H1 (cell line): ENCODE measurements around the gene C20orf96. TPM values are rescaled to one million over a fixed set of nuclear protein-coding genes. Genes with fewer than 3 reads are reported as not detected.

ENCODE experiments used
- CTCF ChIA-PET: fragments of 300-600 bp; sonication (Branson Sonifier 250); formaldehyde crosslinking; loops from one replicate; lab custom pipeline; 2021; ENCODE audit not compliant: partially characterized antibody; lab: Charles Lee
- POLR2A ChIA-PET: fragments of 300-600 bp; sonication (Branson Sonifier 250); formaldehyde crosslinking; loops from one replicate; lab custom pipeline; 2021; ENCODE audit warnings: inconsistent platforms; ENCODE audit not compliant: partially characterized antibody; lab: Charles Lee
- DNase-seq, 2 experiments: peaks; one replicate each; pipeline versions ENCODE4 v3.0.0 to v3.0.0-alpha.2; 2010 to 2022; ENCODE audit warnings: low spot score in 2 of 2, low read depth in 1 of 2, mixed read lengths in 1 of 2
- FAIRE-seq: peaks from 2 replicates; lab custom pipeline; 2011; peaks lifted over from hg19 to GRCh38; lab: Jason Lieb, UNC
- H2AFZ ChIP-seq: 2 replicates; pipeline ENCODE4 v1.8.1; 2012; ENCODE audit warnings: low read length, inconsistent platforms
- H2AK5ac ChIP-seq: 2 replicates; pipeline ENCODE4 v1.6.1; 2013; ENCODE audit warnings: low read depth, low read length
- H2BK120ac ChIP-seq: replicated peaks from 2 replicates; pipeline ENCODE3; 2013; ENCODE audit warnings: low read depth, low read length, inconsistent platforms
- H2BK12ac ChIP-seq: 2 replicates; pipeline ENCODE4 v1.6.1; 2013; ENCODE audit warnings: low read depth, low read length
- H2BK15ac ChIP-seq: 2 replicates; pipeline ENCODE4 v1.6.1; 2013; ENCODE audit warnings: low read length
- H2BK20ac ChIP-seq: 2 replicates; pipeline ENCODE4 v1.6.1; 2013; ENCODE audit warnings: low read length
- H2BK5ac ChIP-seq: 2 replicates; pipeline ENCODE4 v1.6.1; 2013; ENCODE audit warnings: low read depth, low read length
- H3K14ac ChIP-seq: 2 replicates; pipeline ENCODE4 v1.6.1; 2013; ENCODE audit warnings: inconsistent platforms; ENCODE audit not compliant: insufficient read length
- H3K18ac ChIP-seq: 2 replicates; pipeline ENCODE4 v1.6.1; 2013; ENCODE audit warnings: low read length; ENCODE audit errors: extremely low read depth
- H3K23ac ChIP-seq: 2 replicates; pipeline ENCODE4 v1.6.1; 2013; ENCODE audit warnings: inconsistent platforms; ENCODE audit not compliant: insufficient read length
- H3K23me2 ChIP-seq: 2 replicates; pipeline ENCODE4 v1.6.1; 2013; ENCODE audit warnings: low read depth, low read length
- H3K27ac ChIP-seq: 2 replicates; pipeline ENCODE4 v1.6.1; 2011; ENCODE audit warnings: low read depth, low read length, inconsistent platforms
- H3K27me3 ChIP-seq, 4 experiments: replicated peaks in 1 of 4; 1 replicate in 1 of 4; 2 replicates in 3 of 4; pipeline versions ENCODE4 v1.6.1 to v1.8.1; 2011 to 2013; ENCODE audit warnings: low read length in 3 of 4, mild to moderate bottlenecking in 3 of 4, inconsistent platforms in 2 of 4, mixed read lengths in 2 of 4, moderate library complexity in 1 of 4; ENCODE audit not compliant: control insufficient read depth in 3 of 4, insufficient read depth in 3 of 4; ENCODE audit errors: extremely low read depth in 1 of 4
- H3K36me3 ChIP-seq, 4 experiments: 2 replicates each; pipeline versions ENCODE4 v1.6.1 to v1.8.1; 2011 to 2013; ENCODE audit warnings: mild to moderate bottlenecking in 4 of 4, low read length in 3 of 4, moderate library complexity in 2 of 4, control low read depth in 1 of 4, inconsistent platforms in 1 of 4; ENCODE audit not compliant: insufficient read depth in 4 of 4, control insufficient read depth in 2 of 4
- H3K4ac ChIP-seq: replicated peaks from 2 replicates; pipeline ENCODE3; 2013; ENCODE audit warnings: low read length, low read depth, mixed read lengths, inconsistent platforms; ENCODE audit not compliant: insufficient read length
- H3K4me1 ChIP-seq, 4 experiments: replicated peaks in 1 of 4; 1 replicate in 1 of 4; 2 replicates in 3 of 4; pipeline versions ENCODE4 v1.6.1 to v1.8.1; 2011 to 2013; ENCODE audit warnings: low read length in 3 of 4, inconsistent platforms in 2 of 4, mixed read lengths in 1 of 4; ENCODE audit not compliant: insufficient read depth in 4 of 4, control insufficient read depth in 3 of 4
- H3K4me2 ChIP-seq, 2 experiments: 2 replicates each; pipeline versions ENCODE4 v1.6.1 to v1.8.1; 2011 to 2013; ENCODE audit warnings: low read depth in 2 of 2, low read length in 2 of 2, control low read depth in 1 of 2, inconsistent platforms in 1 of 2, mild to moderate bottlenecking in 1 of 2; ENCODE audit not compliant: insufficient read depth in 1 of 2
- H3K4me3 ChIP-seq, 4 experiments: fragments of 200-600, 300-600 bp in 1 of 4; sonication (generic), shearing (Covaris generic), sonication (Bioruptor Twin) in 1 of 4; 2 replicates each; pipeline versions ENCODE4 v1.5.1 to v1.8.1; 2011 to 2016; ENCODE audit warnings: low read length in 4 of 4, low read depth in 3 of 4, control low read depth in 2 of 4, inconsistent platforms in 2 of 4, mild to moderate bottlenecking in 2 of 4, mixed read lengths in 1 of 4, moderate library complexity in 1 of 4; ENCODE audit not compliant: insufficient read depth in 2 of 4; ENCODE audit errors: extremely low read depth in 1 of 4
- H3K56ac ChIP-seq: replicated peaks from 2 replicates; pipeline ENCODE3; 2013; ENCODE audit warnings: low read depth, mild to moderate bottlenecking, mixed read lengths, low read length, inconsistent platforms; ENCODE audit not compliant: insufficient read length
- H3K79me1 ChIP-seq: 2 replicates; pipeline ENCODE4 v1.6.1; 2013; ENCODE audit warnings: low read depth, low read length, control low read depth
- H3K79me2 ChIP-seq, 2 experiments: 2 replicates each; pipeline versions ENCODE4 v1.6.1 to v1.8.1; 2012 to 2013; ENCODE audit warnings: low read length in 2 of 2, mild to moderate bottlenecking in 2 of 2, inconsistent platforms in 1 of 2; ENCODE audit not compliant: insufficient read depth in 2 of 2, control insufficient read depth in 1 of 2
- H3K9ac ChIP-seq, 4 experiments: replicated peaks in 1 of 4; 1 replicate in 1 of 4; 2 replicates in 3 of 4; pipeline versions ENCODE4 v1.6.1 to v1.8.1; 2011 to 2013; ENCODE audit warnings: low read depth in 3 of 4, low read length in 3 of 4, control low read depth in 2 of 4, mild to moderate bottlenecking in 2 of 4, moderate library complexity in 2 of 4, inconsistent platforms in 1 of 4; ENCODE audit errors: extremely low read depth in 1 of 4
- H3K9me3 ChIP-seq, 2 experiments: 2 replicates each; pipeline versions ENCODE4 v1.6.1 to v1.8.1; 2012 to 2013; ENCODE audit warnings: mild to moderate bottlenecking in 2 of 2, moderate library complexity in 2 of 2, control low read depth in 1 of 2, inconsistent platforms in 1 of 2, low read depth in 1 of 2, low read length in 1 of 2, mixed read lengths in 1 of 2; ENCODE audit not compliant: insufficient read depth in 2 of 2
- H4K20me1 ChIP-seq, 2 experiments: replicated peaks in 1 of 2; 2 replicates each; pipeline versions ENCODE3 to v1.8.1; 2011 to 2013; ENCODE audit warnings: inconsistent platforms in 2 of 2, low read length in 2 of 2, mild to moderate bottlenecking in 1 of 2; ENCODE audit not compliant: insufficient read depth in 2 of 2, control insufficient read depth in 1 of 2
- H4K5ac ChIP-seq: 2 replicates; pipeline ENCODE4 v1.6.1; 2013; ENCODE audit warnings: low read length, low read depth, mixed read lengths, inconsistent platforms; ENCODE audit not compliant: insufficient read length
- H4K8ac ChIP-seq: 2 replicates; pipeline ENCODE4 v1.8.0; 2013; ENCODE audit warnings: mild to moderate bottlenecking, moderate library complexity, low read length, inconsistent platforms; ENCODE audit not compliant: insufficient read depth; ENCODE audit errors: extremely low read depth
- H4K91ac ChIP-seq: replicated peaks from 2 replicates; pipeline ENCODE3; 2013; ENCODE audit warnings: low read length, mixed read lengths, inconsistent platforms; ENCODE audit not compliant: insufficient read length
- JUN ChIP-seq: IDR thresholded peaks from 2 replicates; pipeline ENCODE4 v1.6.1; 2011; ENCODE audit warnings: low read depth, mild to moderate bottlenecking, improper control_type of control experiment, low read length
- MAFK ChIP-seq: IDR thresholded peaks from 2 replicates; pipeline ENCODE4 v1.6.1; 2012; ENCODE audit warnings: low read depth, mild to moderate bottlenecking, improper control_type of control experiment, low read length
- WGBS, 2 experiments: shearing (Covaris generic) in 1 of 2; methylation state at CpG; one replicate each; pipeline versions ENCODE4 v1.1.6 to v1.1.7; 2013 to 2015; ENCODE audit warnings: low lambda C conversion rate in 2 of 2, mixed read lengths in 2 of 2, inconsistent platforms in 1 of 2, low coverage in 1 of 2, missing lambda C conversion rate in 1 of 2; ENCODE audit not compliant: insufficient replicate concordance in 2 of 2, insufficient coverage in 1 of 2, insufficient read length in 1 of 2; ENCODE audit errors: extremely low coverage in 1 of 2, missing lambda C conversion rate in 1 of 2; 5-methylcytosine and 5-hydroxymethylcytosine counted together
- polyA plus RNA-seq, 7 experiments: library from polyadenylated mRNA; depleted of rRNA in 3 of 7; stranded (reverse) in 5 of 7; unstranded in 2 of 7; fragments of >200 nt in 5 of 7; fragments of 200-250 nt in 2 of 7; gene quantifications; 1 replicate in 5 of 7; 2 replicates in 1 of 7; 4 replicates in 1 of 7; pipeline versions ENCODE4 v1.2.1 to v1.2.3, GENCODE V29; 2011 to 2013; ENCODE audit warnings: missing spikeins in 2 of 7, mixed read lengths in 2 of 7
- total RNA-seq: library from RNA; stranded (reverse); fragmentation: NEBNext Ultra II Directional; extraction: Animal tissue kit (Norgen Biotek cat#: 25700); gene quantifications from 2 replicates; pipeline ENCODE4 v1.2.1, GENCODE V29; 2021

Gene C20orf96
- total and polyA plus RNA-seq, 2 of the 8 experiments (the other 6 are each of a cell fraction or from before 2014, with no cell fraction given), result 19.2 to 21.0 TPM

GRCh38 chr20:316316-317068, 25.9 kb upstream of the C20orf96 start:
- ChIA-PET POLR2A (interaction anchor here (0.9 kb wide), 1 partner anchor 18 kb away, joined by 3 read pairs; no protein-coding TSS in a partner anchor), CTCF (interaction anchor here (1.2 kb wide), 1 partner anchor 13 kb away, joined by 3 read pairs; no protein-coding TSS in a partner anchor)
- H2AK5ac ChIP-seq, result no peak overlapping the region
- H3K9ac ChIP-seq, result no peak overlapping the region
- H2BK15ac ChIP-seq, result no peak overlapping the region
- no peaks in the 10 kb centered on the region for H3K23me2 ChIP-seq
- no peak overlapping the region for H3K4me3 ChIP-seq
- H3K23ac ChIP-seq, result no peak overlapping the region
- H3K79me2 ChIP-seq, result no peaks in the 10 kb centered on the region
- no peak overlapping the region for H3K18ac ChIP-seq
- H3K36me3 ChIP-seq, result no peaks in the 10 kb centered on the region
- 100% methylated on average over 2 of the region's 2 CpGs; no CpG with 5 or more reads in 1 of the 2 experiments for WGBS, 2 experiments
- H2BK5ac ChIP-seq, result no peak overlapping the region
- no peak overlapping the region for H2BK120ac ChIP-seq
- no peak overlapping the region for H4K91ac ChIP-seq
- FAIRE-seq (no peak), DNase-seq (no peak)
- H4K20me1 ChIP-seq, result no peaks in the 10 kb centered on the region
- H3K14ac ChIP-seq, result no peak overlapping the region
- TF ChIP-seq JUN (no peak), MAFK (peak; percentile 45; the same call in 1 of the 2 replicates)
- H4K8ac ChIP-seq, result no peak overlapping the region
- H3K27ac ChIP-seq, result no peak overlapping the region
- H2BK20ac ChIP-seq, result no peak overlapping the region
- H2AFZ ChIP-seq, result no peak overlapping the region
- no peaks in the 10 kb centered on the region for H3K9me3 ChIP-seq
- H3K56ac ChIP-seq, result no peak overlapping the region
- no peak overlapping the region for H3K4me2 ChIP-seq
- H3K4ac ChIP-seq, result no peak overlapping the region
- H3K27me3 ChIP-seq, result no peaks in the 10 kb centered on the region
- H3K79me1 ChIP-seq, result no peaks in the 10 kb centered on the region; the same call in 1 of the 2 replicates
- H2BK12ac ChIP-seq, result no peak overlapping the region
- peaks cover 0 to 3% (median 0%) of the 10 kb centered on the region in 4 experiments; a peak in 2 of 7 replicates for H3K4me1 ChIP-seq
- H4K5ac ChIP-seq, result no peak overlapping the region
